CD4-positive, alpha-beta T cell (primary cell): Measurements from ENCODE around the gene CNOT9. TPM values are rescaled to one million over a fixed set of nuclear protein-coding genes. Genes with fewer than 3 reads are reported as not detected.

ENCODE experiments used
- ATAC-seq: fragments of 200-7000 bp; cut with Tn5 transposase; one replicate; pipeline ENCODE4 v1.10.0; 2022; ENCODE audit warnings: mild to moderate bottlenecking; ENCODE audit not compliant: poor library complexity
- CTCF ChIA-PET: fragments of 350-600 bp; sonication (Branson Sonifier 250); formaldehyde crosslinking; loops from one replicate; lab custom pipeline; 2021; ENCODE audit warnings: antibody characterized with exemption, inconsistent platforms; lab: Charles Lee
- POLR2A ChIA-PET: fragments of 350-600 bp; sonication (Branson Sonifier 250); formaldehyde crosslinking; loops from one replicate; lab custom pipeline; 2021; ENCODE audit warnings: antibody characterized with exemption, inconsistent platforms; lab: Charles Lee
- DNase-seq, 14 experiments: peaks; one replicate each; pipeline ENCODE4 v3.0.0-alpha.2; 2013 to 2020; ENCODE audit warnings: mixed read lengths in 2 of 14
- H3K27ac ChIP-seq, 2 donors: one replicate each; pipeline versions ENCODE4 v1.5.1 to v1.7.0; 2013; ENCODE audit warnings: low read length in 2 of 2, low read depth in 1 of 2, mild to moderate bottlenecking in 1 of 2
- H3K27me3 ChIP-seq, 2 experiments: 1 replicate in 1 of 2; 2 replicates in 1 of 2; pipeline versions ENCODE4 v1.6.1 to v1.7.0; 2013; ENCODE audit warnings: low read length in 2 of 2, control low read depth in 1 of 2, mild to moderate bottlenecking in 1 of 2, moderate library complexity in 1 of 2; ENCODE audit not compliant: insufficient read depth in 2 of 2, control insufficient read depth in 1 of 2
- H3K36me3 ChIP-seq: one replicate; pipeline ENCODE4 v1.6.1; 2013; ENCODE audit warnings: low read length, control low read depth; ENCODE audit not compliant: insufficient read depth
- H3K4me1 ChIP-seq: one replicate; pipeline ENCODE4 v1.6.1; 2013; ENCODE audit warnings: low read length, control low read depth; ENCODE audit not compliant: insufficient read depth
- H3K4me3 ChIP-seq: one replicate; pipeline ENCODE4 v1.5.1; 2013; ENCODE audit warnings: mild to moderate bottlenecking, low read length, moderate library complexity
- H3K9me3 ChIP-seq, 2 experiments: 1 replicate in 1 of 2; 2 replicates in 1 of 2; pipeline versions ENCODE4 v1.6.1 to v1.7.0; 2013; ENCODE audit warnings: low read length in 2 of 2, mild to moderate bottlenecking in 2 of 2, control low read depth in 1 of 2, moderate library complexity in 1 of 2; ENCODE audit not compliant: control insufficient read depth in 1 of 2, insufficient read depth in 1 of 2
- H3K27ac Mint-ChIP-seq: one replicate; pipeline ENCODE4 v1.8.0; 2020; ENCODE audit warnings: mixed read lengths
- H3K27me3 Mint-ChIP-seq: one replicate; pipeline ENCODE4 v1.8.0; 2021; ENCODE audit warnings: mixed read lengths
- H3K36me3 Mint-ChIP-seq: one replicate; pipeline ENCODE4 v1.8.0; 2021; ENCODE audit warnings: low read depth, mixed read lengths
- H3K4me1 Mint-ChIP-seq: one replicate; pipeline ENCODE4 v1.8.0; 2021; ENCODE audit warnings: low read depth, mixed read lengths
- H3K4me3 Mint-ChIP-seq: one replicate; pipeline ENCODE4 v1.8.0; 2020; ENCODE audit warnings: mild to moderate bottlenecking, mixed read lengths
- H3K9me3 Mint-ChIP-seq: one replicate; pipeline ENCODE4 v1.8.0; 2020; ENCODE audit warnings: mixed read lengths
- intact Hi-C, 2 experiments: fragments of 100-400 bp; cut with DNase I in 1 of 2; cut with micrococcal nuclease in 1 of 2; formaldehyde crosslinking; loops; one replicate each; pipeline versions ENCODE4 v1.15.1 to v1.9.0; 2023 to 2025; cut with DNase I, micrococcal nuclease
- total RNA-seq, 174 experiments: library from RNA in 2 of 174; stranded (reverse) in 2 of 174; gene quantifications; one replicate each; pipeline ENCODE4 v1.2.3 and lab custom pipeline; 2021 to 2026
- TF ChIP-seq, protein P1 (sequence below): fragments of 200-600 bp; IDR thresholded peaks from one replicate; pipeline ENCODE4 v1.8.0; 2022; ENCODE audit warnings: antibody characterized with exemption, mild to moderate bottlenecking

The CNOT9 gene
- total RNA-seq, 2 experiments from 2014 or later = 62.8 to 66.8 TPM

DNA sequence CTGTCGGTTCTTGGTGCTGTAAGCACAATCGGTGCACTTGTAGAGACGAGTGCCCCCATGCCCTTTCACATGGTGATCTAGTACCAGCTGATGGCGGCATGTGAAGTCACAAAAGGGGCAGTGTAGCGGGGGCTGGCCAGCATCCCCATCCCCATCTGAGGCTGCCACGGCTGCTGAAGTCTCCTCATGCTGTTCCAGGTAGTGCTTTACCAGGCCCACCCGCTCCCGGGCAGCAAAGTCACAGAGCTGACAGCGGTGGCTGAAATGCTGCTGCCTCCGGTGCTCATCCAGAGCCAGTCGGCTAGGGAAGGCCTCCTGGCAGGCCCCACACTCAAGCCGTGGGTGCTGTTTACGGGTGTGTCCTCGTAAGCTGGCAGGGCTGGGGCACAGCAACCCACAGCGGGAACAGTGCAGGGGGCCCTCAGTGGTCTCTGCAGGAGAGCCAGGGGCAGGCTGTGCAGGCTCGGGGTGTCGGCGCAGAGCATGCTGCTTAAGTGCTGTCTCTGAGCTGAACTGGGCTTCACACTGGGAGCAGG, 73.5 kb downstream of the CNOT9 start:
- intact Hi-C loops = loop anchor here in 1 of 2 experiments (10.0 kb wide), 1 partner anchor 357 kb away; no protein-coding TSS in a partner anchor
- H3K27ac Mint-ChIP-seq = no peak overlapping the region
- no peak overlapping the region for H3K4me3 ChIP-seq
- no peak for DNase-seq
- no peaks in the 10 kb centered on the region for H3K4me1 ChIP-seq
- no peaks in the 10 kb centered on the region for H3K27me3 Mint-ChIP-seq
- peaks cover 79% of the 10 kb centered on the region for H3K36me3 Mint-ChIP-seq
- no peaks in the 10 kb centered on the region for H3K27me3 ChIP-seq
- CTCF ChIA-PET = no interaction called here
- no peaks in the 10 kb centered on the region for H3K4me1 Mint-ChIP-seq
- no peaks in the 10 kb centered on the region for H3K9me3 ChIP-seq
- no peak for ATAC-seq
- H3K36me3 ChIP-seq = peaks cover 86% of the 10 kb centered on the region
- no peak overlapping the region for H3K27ac ChIP-seq
- H3K4me3 Mint-ChIP-seq = no peak overlapping the region
- POLR2A ChIA-PET = no interaction called here
- H3K9me3 Mint-ChIP-seq = no peaks in the 10 kb centered on the region
- TF ChIP-seq, protein P1, sequence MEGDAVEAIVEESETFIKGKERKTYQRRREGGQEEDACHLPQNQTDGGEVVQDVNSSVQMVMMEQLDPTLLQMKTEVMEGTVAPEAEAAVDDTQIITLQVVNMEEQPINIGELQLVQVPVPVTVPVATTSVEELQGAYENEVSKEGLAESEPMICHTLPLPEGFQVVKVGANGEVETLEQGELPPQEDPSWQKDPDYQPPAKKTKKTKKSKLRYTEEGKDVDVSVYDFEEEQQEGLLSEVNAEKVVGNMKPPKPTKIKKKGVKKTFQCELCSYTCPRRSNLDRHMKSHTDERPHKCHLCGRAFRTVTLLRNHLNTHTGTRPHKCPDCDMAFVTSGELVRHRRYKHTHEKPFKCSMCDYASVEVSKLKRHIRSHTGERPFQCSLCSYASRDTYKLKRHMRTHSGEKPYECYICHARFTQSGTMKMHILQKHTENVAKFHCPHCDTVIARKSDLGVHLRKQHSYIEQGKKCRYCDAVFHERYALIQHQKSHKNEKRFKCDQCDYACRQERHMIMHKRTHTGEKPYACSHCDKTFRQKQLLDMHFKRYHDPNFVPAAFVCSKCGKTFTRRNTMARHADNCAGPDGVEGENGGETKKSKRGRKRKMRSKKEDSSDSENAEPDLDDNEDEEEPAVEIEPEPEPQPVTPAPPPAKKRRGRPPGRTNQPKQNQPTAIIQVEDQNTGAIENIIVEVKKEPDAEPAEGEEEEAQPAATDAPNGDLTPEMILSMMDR = no peak

DNA sequence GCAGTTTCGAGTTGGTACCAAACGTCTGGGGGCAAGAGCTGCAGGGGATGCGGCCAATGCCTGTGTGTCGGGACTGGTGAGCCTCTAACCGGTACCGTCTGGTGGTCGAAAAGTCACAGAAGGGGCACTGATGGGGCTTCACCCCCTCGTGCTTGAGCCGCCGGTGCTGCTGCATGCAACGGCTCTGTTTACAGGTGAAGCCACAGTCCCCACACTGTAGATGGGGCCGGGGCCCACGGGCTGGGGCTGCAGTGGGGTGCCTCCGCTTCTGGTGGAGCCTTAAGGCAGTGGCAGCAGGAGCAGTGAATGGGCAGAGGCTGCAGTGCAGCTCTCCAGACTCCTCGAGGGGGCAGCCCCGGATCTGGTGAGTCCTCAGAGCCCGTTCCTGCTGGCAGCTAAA, 74.1 kb downstream of the CNOT9 start:
- no peak overlapping the region for H3K27ac ChIP-seq
- H3K27ac Mint-ChIP-seq = no peak overlapping the region
- ATAC-seq = no peak
- peaks cover 78% of the 10 kb centered on the region for H3K36me3 Mint-ChIP-seq
- CTCF ChIA-PET = no interaction called here
- no peaks in the 10 kb centered on the region for H3K4me1 ChIP-seq
- H3K4me3 ChIP-seq = no peak overlapping the region
- no peak overlapping the region for H3K4me3 Mint-ChIP-seq
- H3K27me3 ChIP-seq = no peaks in the 10 kb centered on the region
- POLR2A ChIA-PET = no interaction called here
- no peaks in the 10 kb centered on the region for H3K4me1 Mint-ChIP-seq
- peaks cover 85% of the 10 kb centered on the region for H3K36me3 ChIP-seq
- H3K27me3 Mint-ChIP-seq = no peaks in the 10 kb centered on the region
- intact Hi-C loops = loop anchor here in 1 of 2 experiments (10.0 kb wide), 1 partner anchor 358 kb away; no protein-coding TSS in a partner anchor
- no peaks in the 10 kb centered on the region for H3K9me3 ChIP-seq
- DNase-seq = no peak
- no peaks in the 10 kb centered on the region for H3K9me3 Mint-ChIP-seq
- TF ChIP-seq, protein P1 = no peak

DNA sequence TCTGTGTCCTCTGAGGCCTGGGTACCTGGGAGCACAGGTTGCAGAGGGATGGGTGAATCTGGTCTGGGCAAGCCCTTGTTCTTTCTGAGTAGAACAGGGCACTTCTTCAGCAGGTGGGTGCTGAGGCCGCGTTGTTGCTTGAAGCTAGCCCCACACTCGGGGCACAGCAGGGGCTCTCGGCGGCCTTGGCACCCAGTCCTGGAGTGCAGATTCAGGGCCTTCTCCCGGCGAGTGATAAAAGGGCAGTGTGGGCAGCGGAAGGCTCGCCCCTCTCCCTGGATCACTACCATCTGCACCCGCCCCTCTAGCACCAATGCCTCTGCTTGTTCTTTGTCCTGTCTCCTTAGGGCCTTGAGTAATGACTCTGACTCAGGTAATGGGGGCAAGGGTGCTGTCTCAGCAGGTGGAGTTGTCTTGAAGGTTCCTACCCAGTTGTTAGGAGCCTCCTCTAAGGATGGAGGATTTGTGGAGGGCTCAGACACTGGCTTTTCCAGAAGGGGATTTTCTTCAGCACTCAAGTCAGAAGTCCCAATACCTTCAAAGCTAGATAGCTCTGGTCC, 75.2 kb downstream of the CNOT9 start:
- Histone ChIP-seq H3K27me3 (no peaks in the 10 kb centered on the region), H3K36me3 (peaks cover 85% of the 10 kb centered on the region), H3K9me3 (no peaks in the 10 kb centered on the region), H3K4me1 (peaks cover 8% of the 10 kb centered on the region), H3K4me3 (no peak overlapping the region), H3K27ac (no peak overlapping the region)
- H3K27ac Mint-ChIP-seq = no peak overlapping the region
- intact Hi-C loops = loop anchor here in 1 of 2 experiments (10.0 kb wide), 1 partner anchor 359 kb away; no protein-coding TSS in a partner anchor
- no peaks in the 10 kb centered on the region for H3K27me3 Mint-ChIP-seq
- DNase-seq (no peak), ATAC-seq (no peak)
- CTCF ChIA-PET = no interaction called here
- H3K36me3 Mint-ChIP-seq = peaks cover 78% of the 10 kb centered on the region
- POLR2A ChIA-PET = no interaction called here
- H3K9me3 Mint-ChIP-seq = no peaks in the 10 kb centered on the region
- no peak overlapping the region for H3K4me3 Mint-ChIP-seq
- TF ChIP-seq, protein P1 = no peak
- peaks cover 6% of the 10 kb centered on the region for H3K4me1 Mint-ChIP-seq
